ENCODE data around the gene PDE11A.

Gene PDE11A

GRCh38 chr2:177767768-177768167 is 304.8 kb downstream of the PDE11A start:
- TF ChIP-seq CTCF (conservative IDR thresholded peaks at IDR 0.05; ENCODE audit: low read length) = no peak
- no peak overlapping the region for H3K4me3 ChIP-seq (ENCODE audit: low read length)
- no peak for DNase-seq (ENCODE audit: low read depth)

GRCh38 chr2:177765698-177766097 is 306.9 kb downstream of the PDE11A start:
- H3K4me3 ChIP-seq (ENCODE audit: low read length) = no peak overlapping the region
- TF ChIP-seq CTCF (conservative IDR thresholded peaks at IDR 0.05; ENCODE audit: low read length) = no peak
- DNase-seq (ENCODE audit: low read depth) = peak; percentile 47

- no peak overlapping the region for H3K4me3 ChIP-seq (ENCODE audit: low read length)
- DNase-seq (ENCODE audit: low read depth) = peak; percentile 64
- TF ChIP-seq CTCF (conservative IDR thresholded peaks at IDR 0.05; ENCODE audit: low read length) = peak; percentile 76
Observed at GRCh38 chr2:177763531-177764265, 308.9 kb downstream of the PDE11A start.

GRCh38 chr2:177759443-177759842 is 313.1 kb downstream of the PDE11A start:
- peak; percentile 9 for DNase-seq (ENCODE audit: low read depth)
- TF ChIP-seq CTCF (conservative IDR thresholded peaks at IDR 0.05; ENCODE audit: low read length) = no peak
- H3K4me3 ChIP-seq (ENCODE audit: low read length) = no peak overlapping the region

GRCh38 chr2:177758591-177759371 is 313.8 kb downstream of the PDE11A start:
- TF ChIP-seq CTCF (conservative IDR thresholded peaks at IDR 0.05; ENCODE audit: low read length) = peak; percentile 65
- no peak overlapping the region for H3K4me3 ChIP-seq (ENCODE audit: low read length)
- DNase-seq (ENCODE audit: low read depth) = peak; percentile 43

DNA sequence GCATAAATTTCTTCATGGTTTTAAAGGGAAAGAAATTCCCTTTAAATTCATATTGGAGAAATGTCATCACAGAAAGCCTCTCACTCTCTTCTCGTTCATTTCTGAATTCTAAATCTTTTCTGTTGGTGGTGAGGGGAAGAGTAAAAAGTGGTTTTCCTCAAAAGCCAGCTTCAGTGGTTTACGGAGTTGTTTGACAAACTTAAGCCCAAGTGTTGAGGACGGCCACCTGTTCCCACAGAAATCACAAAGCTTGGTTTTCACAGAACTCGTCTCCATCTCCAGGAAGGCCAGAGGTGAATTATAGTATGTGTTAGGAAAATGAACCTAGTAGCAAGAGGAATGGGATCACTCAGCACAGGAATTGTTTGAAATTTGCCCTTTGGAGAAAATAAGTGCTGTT is 316.2 kb downstream of the PDE11A start:
- TF ChIP-seq CTCF (conservative IDR thresholded peaks at IDR 0.05; ENCODE audit: low read length) = no peak
- no peak for DNase-seq (ENCODE audit: low read depth)
- H3K4me3 ChIP-seq (ENCODE audit: low read length) = no peak overlapping the region

GRCh38 chr2:177754492-177754873 is 318.1 kb downstream of the PDE11A start:
- TF ChIP-seq CTCF (conservative IDR thresholded peaks at IDR 0.05; ENCODE audit: low read length) = no peak
- DNase-seq (ENCODE audit: low read depth) = peak; percentile 3
- H3K4me3 ChIP-seq (ENCODE audit: low read length) = no peak overlapping the region

Measured in AG10803 (cell line).